Measurements from ENCODE around the gene ATP4B. TPM values are rescaled to one million over a fixed set of nuclear protein-coding genes. Genes with fewer than 3 reads are reported as not detected.
"Not testable (repeated sequence)": the region's sequence is repeated elsewhere in the genome, so short reads cannot be mapped to it uniquely, and the experiment has no call there.

The ATP4B gene
- total RNA-seq, 1 donor from 2014 or later: not detected

DNA sequence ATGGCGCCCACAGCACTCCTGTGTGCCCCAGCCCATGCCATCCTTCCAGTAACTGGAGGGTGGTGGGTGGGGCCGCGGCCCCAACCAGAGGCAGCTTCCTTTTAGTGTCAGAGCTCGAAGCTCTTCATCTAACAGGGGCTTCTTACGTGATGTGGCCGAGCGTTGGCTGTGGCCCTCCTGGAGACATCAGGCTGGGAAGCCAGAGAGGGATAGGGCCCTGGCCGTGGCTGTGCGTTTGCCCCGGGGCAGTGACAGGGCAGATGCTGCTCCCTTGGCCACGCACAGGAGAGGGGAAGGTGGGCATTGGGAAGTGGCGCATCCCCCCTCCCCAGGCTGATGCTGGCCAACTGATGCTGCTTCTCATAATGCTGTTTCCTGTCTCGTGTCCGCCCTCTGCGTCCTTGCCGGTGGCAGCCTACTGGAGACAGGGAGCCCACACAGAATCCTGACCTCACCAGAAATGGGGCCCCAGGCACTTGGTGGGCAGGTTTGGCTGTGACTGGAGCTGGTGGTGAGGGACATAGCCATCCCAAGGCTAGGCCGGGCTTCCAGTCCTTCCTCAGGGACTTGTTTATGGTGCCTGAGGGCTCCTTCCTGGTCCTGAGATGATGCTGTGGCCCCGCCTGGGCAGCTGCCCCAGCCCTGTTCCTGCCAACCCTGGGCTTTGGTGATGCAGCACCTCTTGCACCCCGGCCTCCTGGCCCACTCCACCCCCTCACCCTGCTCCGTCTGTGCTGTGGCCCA lies 34.3 kb downstream of the ATP4B start:
- peaks cover 14% of the 10 kb centered on the region for H3K4me1 Mint-ChIP-seq (ENCODE audit: low read depth)
- no peaks in the 10 kb centered on the region for H3K27me3 Mint-ChIP-seq (ENCODE audit: low read depth)
- TF ChIP-seq, protein P1, sequence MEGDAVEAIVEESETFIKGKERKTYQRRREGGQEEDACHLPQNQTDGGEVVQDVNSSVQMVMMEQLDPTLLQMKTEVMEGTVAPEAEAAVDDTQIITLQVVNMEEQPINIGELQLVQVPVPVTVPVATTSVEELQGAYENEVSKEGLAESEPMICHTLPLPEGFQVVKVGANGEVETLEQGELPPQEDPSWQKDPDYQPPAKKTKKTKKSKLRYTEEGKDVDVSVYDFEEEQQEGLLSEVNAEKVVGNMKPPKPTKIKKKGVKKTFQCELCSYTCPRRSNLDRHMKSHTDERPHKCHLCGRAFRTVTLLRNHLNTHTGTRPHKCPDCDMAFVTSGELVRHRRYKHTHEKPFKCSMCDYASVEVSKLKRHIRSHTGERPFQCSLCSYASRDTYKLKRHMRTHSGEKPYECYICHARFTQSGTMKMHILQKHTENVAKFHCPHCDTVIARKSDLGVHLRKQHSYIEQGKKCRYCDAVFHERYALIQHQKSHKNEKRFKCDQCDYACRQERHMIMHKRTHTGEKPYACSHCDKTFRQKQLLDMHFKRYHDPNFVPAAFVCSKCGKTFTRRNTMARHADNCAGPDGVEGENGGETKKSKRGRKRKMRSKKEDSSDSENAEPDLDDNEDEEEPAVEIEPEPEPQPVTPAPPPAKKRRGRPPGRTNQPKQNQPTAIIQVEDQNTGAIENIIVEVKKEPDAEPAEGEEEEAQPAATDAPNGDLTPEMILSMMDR (IDR thresholded peaks at IDR 0.05): no peak
- H3K9me3 Mint-ChIP-seq (ENCODE audit: low read depth): no peaks in the 10 kb centered on the region
- H3K27ac Mint-ChIP-seq (ENCODE audit: unreplicated experiment): no peak overlapping the region
- peaks cover 21% of the 10 kb centered on the region for H3K36me3 Mint-ChIP-seq (ENCODE audit: low read depth)
- DNase-seq (ENCODE audit: low spot score): peak; percentile 83
- H3K4me3 Mint-ChIP-seq (ENCODE audit: unreplicated experiment): no peak overlapping the region

DNA sequence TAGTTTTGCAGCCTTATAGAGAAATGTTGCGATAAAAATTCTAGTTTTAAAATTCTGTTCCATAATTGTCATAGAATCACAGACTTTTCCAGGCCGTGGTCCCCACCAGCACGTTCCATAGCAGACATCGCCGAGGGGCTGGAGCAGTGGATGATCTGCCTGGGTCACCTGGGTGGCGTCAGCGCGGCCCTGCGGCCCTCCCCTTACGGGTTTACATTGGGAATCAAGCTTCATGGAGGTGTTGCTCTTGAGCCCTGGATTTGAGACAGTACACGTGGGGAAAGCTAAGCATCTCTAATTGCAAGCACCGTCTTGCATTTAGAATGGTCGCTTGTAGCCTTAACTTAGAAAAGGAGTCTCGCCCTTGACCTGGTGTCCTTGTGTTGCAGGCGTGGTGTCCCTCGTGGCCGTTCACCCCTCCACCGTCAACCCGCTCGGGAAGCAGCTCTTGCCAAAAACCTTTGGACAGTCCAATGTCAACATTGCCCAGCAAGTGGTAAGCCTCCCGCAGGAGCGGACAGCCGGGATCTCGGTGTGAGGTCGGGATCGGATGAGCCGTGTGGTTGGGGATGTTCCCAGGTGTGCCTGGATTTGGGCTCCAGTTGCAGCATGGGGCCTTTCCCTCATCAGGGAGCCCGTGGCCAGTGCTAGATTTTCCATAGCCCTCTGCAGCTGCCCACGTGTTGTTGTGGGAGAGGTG lies 35.1 kb downstream of the ATP4B start:
- peak; percentile 71 for DNase-seq (ENCODE audit: low spot score)
- Mint-ChIP-seq H3K4me3 (ENCODE audit: unreplicated experiment) (no peak overlapping the region), H3K27me3 (ENCODE audit: low read depth) (no peaks in the 10 kb centered on the region), H3K4me1 (ENCODE audit: low read depth) (peaks cover 18% of the 10 kb centered on the region), H3K36me3 (ENCODE audit: low read depth) (peaks cover 19% of the 10 kb centered on the region), H3K27ac (ENCODE audit: unreplicated experiment) (no peak overlapping the region), H3K9me3 (ENCODE audit: low read depth) (no peaks in the 10 kb centered on the region)
- TF ChIP-seq, protein P1 (IDR thresholded peaks at IDR 0.05): no peak

DNA sequence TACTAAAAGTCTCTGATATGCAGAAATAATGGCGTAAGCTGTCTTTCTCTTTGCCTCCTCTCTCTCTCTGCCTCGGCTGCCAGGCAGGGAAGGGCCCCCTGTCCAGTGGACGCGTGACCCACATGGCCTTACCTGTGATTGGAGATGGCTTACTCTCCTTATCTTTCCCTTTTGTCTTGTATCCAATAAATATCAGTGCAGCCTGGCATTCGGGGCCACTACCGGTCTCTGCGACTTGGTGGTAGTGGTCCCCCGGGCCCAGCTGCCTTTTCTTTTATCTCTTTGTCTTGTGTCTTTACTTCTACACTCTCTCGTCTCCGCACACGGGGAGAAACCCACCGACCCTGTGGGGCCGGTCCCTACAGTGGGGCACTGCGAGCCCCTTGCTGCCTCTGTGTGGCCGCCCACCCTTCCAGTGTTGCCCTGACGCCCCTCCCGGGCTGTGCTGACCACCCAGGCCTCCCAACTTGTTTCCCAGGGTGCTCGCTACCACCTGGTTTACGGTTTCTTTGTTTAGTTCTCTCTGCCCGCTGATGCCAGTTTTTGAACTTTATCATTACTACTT lies 35.9 kb downstream of the ATP4B start:
- Mint-ChIP-seq H3K36me3 (ENCODE audit: low read depth) (peaks cover 19% of the 10 kb centered on the region), H3K4me1 (ENCODE audit: low read depth) (peaks cover 23% of the 10 kb centered on the region)
- not testable (repeated sequence) for H3K27ac Mint-ChIP-seq (ENCODE audit: unreplicated experiment); H3K9me3 Mint-ChIP-seq (ENCODE audit: low read depth); H3K4me3 Mint-ChIP-seq (ENCODE audit: unreplicated experiment); H3K27me3 Mint-ChIP-seq (ENCODE audit: low read depth)
- DNase-seq (ENCODE audit: low spot score): peak; percentile 72

DNA sequence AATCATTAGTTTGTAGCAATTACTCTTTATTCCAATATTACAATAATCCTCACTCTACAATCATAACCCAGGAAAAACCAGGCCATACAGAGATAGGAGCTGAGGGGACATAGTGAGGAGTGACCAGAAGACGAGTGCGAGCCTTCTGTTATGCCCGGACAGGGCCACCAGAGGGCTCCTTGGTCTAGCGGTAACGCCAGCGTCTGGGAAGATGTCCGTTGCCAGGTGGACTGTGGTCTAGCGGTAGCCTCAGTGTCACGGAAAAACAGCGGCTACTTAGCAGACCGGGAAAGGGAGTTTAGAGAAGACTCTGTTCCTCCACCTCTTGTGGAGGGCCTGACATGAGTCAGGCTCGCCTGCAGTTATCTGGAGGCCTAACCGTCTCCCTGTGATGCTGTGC lies 36.5 kb downstream of the ATP4B start:
- H3K27ac Mint-ChIP-seq (ENCODE audit: unreplicated experiment); H3K4me3 Mint-ChIP-seq (ENCODE audit: unreplicated experiment); H3K27me3 Mint-ChIP-seq (ENCODE audit: low read depth); H3K9me3 Mint-ChIP-seq (ENCODE audit: low read depth): not testable (repeated sequence)
- peak; percentile 77 for DNase-seq (ENCODE audit: low spot score)
- H3K36me3 Mint-ChIP-seq (ENCODE audit: low read depth): peaks cover 16% of the 10 kb centered on the region
- TF ChIP-seq, protein P1 (IDR thresholded peaks at IDR 0.05): peak; percentile 74
- H3K4me1 Mint-ChIP-seq (ENCODE audit: low read depth): peaks cover 23% of the 10 kb centered on the region

DNA sequence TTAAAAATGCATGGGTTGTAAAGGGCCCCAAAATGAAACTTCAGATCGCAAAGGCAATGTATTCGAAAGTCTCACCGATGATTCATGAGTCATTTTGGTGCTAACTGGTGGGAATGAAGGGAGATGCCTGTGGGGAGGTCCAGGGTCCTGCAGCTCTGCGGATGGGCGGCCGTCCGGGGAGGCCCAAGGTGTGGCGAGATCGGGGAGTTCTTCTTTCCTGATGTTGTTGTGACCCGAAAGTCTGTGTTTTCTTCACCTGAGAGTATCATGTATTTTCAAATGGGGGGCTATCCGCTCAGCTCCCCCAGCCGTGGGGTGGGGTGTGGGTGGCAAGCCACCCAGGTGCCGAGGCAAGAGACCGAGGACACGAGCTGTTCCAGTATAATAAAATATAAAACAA lies 37.0 kb downstream of the ATP4B start:
- Mint-ChIP-seq H3K36me3 (ENCODE audit: low read depth) (peaks cover 15% of the 10 kb centered on the region), H3K4me3 (ENCODE audit: unreplicated experiment) (no peak overlapping the region), H3K27ac (ENCODE audit: unreplicated experiment) (no peak overlapping the region), H3K9me3 (ENCODE audit: low read depth) (no peaks in the 10 kb centered on the region), H3K4me1 (ENCODE audit: low read depth) (peaks cover 21% of the 10 kb centered on the region), H3K27me3 (ENCODE audit: low read depth) (no peaks in the 10 kb centered on the region)
- TF ChIP-seq, protein P1 (IDR thresholded peaks at IDR 0.05): no peak
- peak; percentile 50 for DNase-seq (ENCODE audit: low spot score)

Measured in chondrocyte (in vitro differentiated cells).